KMS-11 (cell line): ENCODE measurements around the gene GNG2.

Source experiments
- H2AFZ ChIP-seq: fragments of 200-600 bp; sonication (generic); 2 replicates; pipeline ENCODE4 v1.6.1; 2016; ENCODE audit warnings: antibody characterized with exemption, mixed run types, low read depth
- H3K27ac ChIP-seq: fragments of 200-600 bp; sonication (generic); 2 replicates; pipeline ENCODE4 v1.6.1; 2016; ENCODE audit warnings: mild to moderate bottlenecking, mixed run types
- H3K27me3 ChIP-seq: fragments of 200-600 bp; sonication (generic); 2 replicates; pipeline ENCODE4 v1.6.1; 2017; ENCODE audit warnings: mild to moderate bottlenecking, low read depth, mixed run types, moderate library complexity; ENCODE audit not compliant: insufficient read depth
- H3K36me3 ChIP-seq: fragments of 200-600 bp; sonication (generic); 2 replicates; pipeline ENCODE4 v1.6.1; 2017; ENCODE audit warnings: mild to moderate bottlenecking, mixed run types; ENCODE audit not compliant: insufficient read depth
- H3K4me1 ChIP-seq: fragments of 200-600 bp; sonication (generic); 2 replicates; pipeline ENCODE4 v1.6.1; 2016; ENCODE audit warnings: mild to moderate bottlenecking, low read depth, mixed run types; ENCODE audit not compliant: poor library complexity, severe bottlenecking
- H3K4me2 ChIP-seq: fragments of 200-600 bp; sonication (generic); 2 replicates; pipeline ENCODE4 v1.7.0; 2016; ENCODE audit warnings: mild to moderate bottlenecking, mixed run types
- H3K4me3 ChIP-seq: fragments of 200-600 bp; sonication (generic); IDR thresholded peaks from 2 replicates; pipeline ENCODE4 v1.6.1; 2017; ENCODE audit warnings: low read depth, low read length, mixed read lengths; ENCODE audit not compliant: insufficient read depth
- H3K79me2 ChIP-seq: fragments of 200-600 bp; sonication (generic); 2 replicates; pipeline ENCODE4 v1.6.1; 2016; ENCODE audit warnings: low read depth, mixed run types; ENCODE audit not compliant: insufficient read depth
- H3K9ac ChIP-seq: fragments of 200-600 bp; sonication (generic); 2 replicates; pipeline ENCODE4 v1.6.1; 2016; ENCODE audit warnings: mild to moderate bottlenecking, mixed run types
- H4K20me1 ChIP-seq: fragments of 200-600 bp; sonication (generic); 2 replicates; pipeline ENCODE4 v1.6.1; 2016; ENCODE audit warnings: mild to moderate bottlenecking, mixed run types; ENCODE audit not compliant: insufficient read depth
- CTCF ChIP-seq: fragments of 200-600 bp; sonication (generic); conservative IDR thresholded peaks from 2 replicates; pipeline ENCODE4 v1.6.1; 2017; ENCODE audit warnings: low read depth, mild to moderate bottlenecking, antibody characterized with exemption, low read length, moderate library complexity, mixed read lengths

Gene GNG2

GRCh38 chr14:51999084-51999483 lies 138.7 kb downstream of the GNG2 start:
- Histone ChIP-seq H3K36me3 (no peaks in the 10 kb centered on the region), H3K79me2 (no peaks in the 10 kb centered on the region), H3K4me1 (no peaks in the 10 kb centered on the region), H3K27ac (no peak overlapping the region), H3K4me3 (no peak overlapping the region), H3K4me2 (no peak overlapping the region), H2AFZ (no peak overlapping the region), H4K20me1 (no peaks in the 10 kb centered on the region), H3K27me3 (no peaks in the 10 kb centered on the region), H3K9ac (no peak overlapping the region)
- no peak for TF ChIP-seq CTCF

DNA sequence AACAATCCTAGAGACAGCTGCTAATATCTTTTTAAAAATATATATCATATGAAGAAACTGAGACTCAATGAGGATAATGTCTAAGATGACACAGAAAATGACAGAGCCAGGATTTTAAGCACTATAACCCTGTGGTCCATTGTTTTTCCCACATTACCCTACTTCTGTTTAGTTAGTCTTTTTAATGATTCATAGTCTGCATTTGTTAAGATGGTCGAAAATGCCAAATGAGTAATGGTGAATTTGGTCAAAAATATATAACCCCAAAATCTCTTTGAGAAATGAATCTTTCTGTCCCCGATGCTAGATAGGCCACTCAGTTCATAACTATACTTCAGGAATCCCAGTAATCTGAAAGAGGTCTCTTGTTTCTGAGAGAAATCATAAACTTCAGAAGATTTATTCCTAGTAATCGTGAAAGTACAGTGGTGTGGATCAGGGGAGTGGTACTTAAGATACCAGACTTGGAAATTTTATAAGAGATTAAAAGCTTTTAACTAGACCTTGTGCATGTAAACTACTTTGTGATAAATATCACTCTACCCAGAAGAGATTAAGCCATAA lies 139.7 kb downstream of the GNG2 start:
- Histone ChIP-seq H3K79me2 (no peaks in the 10 kb centered on the region), H3K9ac (no peak overlapping the region), H4K20me1 (no peaks in the 10 kb centered on the region), H3K27ac (no peak overlapping the region), H3K36me3 (no peaks in the 10 kb centered on the region), H3K4me2 (no peak overlapping the region), H2AFZ (no peak overlapping the region), H3K27me3 (no peaks in the 10 kb centered on the region), H3K4me1 (no peaks in the 10 kb centered on the region), H3K4me3 (no peak overlapping the region)
- TF ChIP-seq CTCF, result no peak

- no peaks in the 10 kb centered on the region for H3K27me3 ChIP-seq
- TF ChIP-seq CTCF, result no peak
- H4K20me1 ChIP-seq, result no peaks in the 10 kb centered on the region
- no peak overlapping the region for H2AFZ ChIP-seq
- H3K79me2 ChIP-seq, result no peaks in the 10 kb centered on the region
- no peaks in the 10 kb centered on the region for H3K4me1 ChIP-seq
- no peak overlapping the region for H3K4me2 ChIP-seq
- H3K27ac ChIP-seq, result no peak overlapping the region
- H3K4me3 ChIP-seq, result no peak overlapping the region
- H3K36me3 ChIP-seq, result no peaks in the 10 kb centered on the region
- no peak overlapping the region for H3K9ac ChIP-seq
These were observed 140.3 kb downstream of the GNG2 start for GRCh38 chr14:52000696-52001095.

GRCh38 chr14:52002542-52002941 lies 142.1 kb downstream of the GNG2 start:
- no peak overlapping the region for H3K4me3 ChIP-seq
- H3K27ac ChIP-seq, result no peak overlapping the region
- H3K79me2 ChIP-seq, result no peaks in the 10 kb centered on the region
- H3K36me3 ChIP-seq, result no peaks in the 10 kb centered on the region
- TF ChIP-seq CTCF, result no peak
- H4K20me1 ChIP-seq, result no peaks in the 10 kb centered on the region
- H3K27me3 ChIP-seq, result no peaks in the 10 kb centered on the region
- H3K9ac ChIP-seq, result no peak overlapping the region
- H3K4me1 ChIP-seq, result no peaks in the 10 kb centered on the region
- H2AFZ ChIP-seq, result no peak overlapping the region
- no peak overlapping the region for H3K4me2 ChIP-seq
